D721Med (cell line): Measurements from ENCODE around the gene IQCK.

Experiments
- DNase-seq: peaks from one replicate; pipeline ENCODE4 v3.0.0; 2011; ENCODE audit warnings: low spot score; ENCODE audit not compliant: insufficient read length
- FAIRE-seq: peaks from 2 replicates; lab custom pipeline; 2011; peaks lifted over from hg19 to GRCh38; lab: Jason Lieb, UNC
- CTCF ChIP-seq: IDR thresholded peaks from 2 replicates; pipeline ENCODE4 v1.5.1; 2012; ENCODE audit warnings: mild to moderate bottlenecking, control low read depth; ENCODE audit not compliant: insufficient read depth; ENCODE audit errors: missing control alignments

IQCK gene

GRCh38 chr16:19837984-19838707 lies 120.1 kb downstream of the IQCK start:
- peak; percentile 5 for TF ChIP-seq CTCF
- no peak for DNase-seq
- no peak for FAIRE-seq

GRCh38 chr16:19840524-19841110 lies 122.5 kb downstream of the IQCK start:
- no peak for FAIRE-seq
- no peak for TF ChIP-seq CTCF
- no peak for DNase-seq

- FAIRE-seq (no peak), DNase-seq (no peak)
- TF ChIP-seq CTCF, result no peak
Measured at GRCh38 chr16:19841184-19841583, 123.1 kb downstream of the IQCK start.

GRCh38 chr16:19842426-19843157 lies 124.5 kb downstream of the IQCK start:
- FAIRE-seq (no peak), DNase-seq (no peak)
- no peak for TF ChIP-seq CTCF

- DNase-seq (no peak), FAIRE-seq (no peak)
- TF ChIP-seq CTCF, result no peak
Measured at GRCh38 chr16:19843371-19843770, 125.3 kb downstream of the IQCK start.

GRCh38 chr16:19844945-19845641 lies 127.0 kb downstream of the IQCK start:
- TF ChIP-seq CTCF, result no peak
- DNase-seq, result no peak
- FAIRE-seq, result no peak
